Left forelimb (tissue), 1 donor: ENCODE measurements around the gene TBC1D8.

Experiments
- DNase-seq: peaks from one replicate; pipeline ENCODE4 v3.0.0-alpha.2; 2018; ENCODE audit warnings: low spot score

The TBC1D8 gene

DNA sequence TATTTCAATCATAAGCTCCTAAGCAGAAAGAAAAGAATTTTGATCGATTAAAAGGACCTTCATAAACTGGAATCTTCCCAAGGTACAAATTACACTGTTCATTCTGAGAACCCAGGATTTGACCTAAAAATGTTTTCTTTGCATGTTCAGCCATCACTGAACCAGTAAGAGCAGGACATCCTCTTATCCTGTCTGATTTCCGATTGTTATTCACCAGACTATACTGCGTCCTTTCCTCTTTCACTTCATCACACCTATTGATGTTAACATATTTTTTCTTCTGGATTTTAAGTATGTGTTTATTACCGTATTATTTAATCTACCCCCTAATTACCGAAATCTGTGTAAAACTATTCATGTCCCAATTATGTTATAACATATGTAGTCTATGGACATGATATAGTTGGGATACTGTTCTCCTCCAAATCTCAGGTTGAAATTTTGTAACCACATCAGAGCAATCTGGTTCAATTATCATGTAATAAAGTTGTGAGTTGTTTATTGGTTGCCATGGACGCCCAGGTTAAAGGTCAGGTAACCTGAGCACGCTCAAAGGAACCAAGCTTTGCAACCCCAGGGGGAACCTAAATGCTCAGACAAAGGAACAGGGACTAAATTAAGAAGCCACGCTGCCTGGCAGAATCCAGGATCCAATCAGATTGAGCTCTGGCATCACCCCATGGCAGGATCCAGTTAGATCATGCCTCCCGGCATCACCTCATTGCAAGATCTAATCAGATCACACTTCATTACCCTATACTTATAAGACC lies 11.6 kb upstream of the TBC1D8 start:
- no peak for DNase-seq

GRCh38 chr2:101161658-101162057 lies 10.5 kb upstream of the TBC1D8 start:
- no peak for DNase-seq

GRCh38 chr2:101160454-101160853 lies 9.3 kb upstream of the TBC1D8 start:
- DNase-seq = no peak

- DNase-seq = no peak
Observed at GRCh38 chr2:101159526-101159925, 8.3 kb upstream of the TBC1D8 start.

DNA sequence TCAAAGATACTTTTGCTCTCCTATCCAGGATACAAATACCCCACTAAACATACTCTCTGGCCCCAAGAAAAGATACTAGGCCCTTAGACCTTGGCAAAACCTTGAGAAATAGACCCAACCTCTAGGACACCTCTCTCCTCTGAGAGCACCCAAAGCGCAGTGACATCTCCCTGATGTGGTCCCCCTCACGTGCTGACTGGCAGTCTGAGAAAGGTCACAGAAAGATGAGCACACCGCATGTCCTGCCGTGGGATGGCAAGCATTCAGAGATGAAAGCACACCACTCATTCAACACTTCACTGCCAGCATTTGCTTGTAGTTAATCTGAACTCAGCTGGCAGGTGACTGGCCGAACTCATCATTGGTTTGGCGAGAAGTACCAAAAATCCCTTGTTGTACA lies 6.1 kb upstream of the TBC1D8 start:
- DNase-seq = no peak

DNA sequence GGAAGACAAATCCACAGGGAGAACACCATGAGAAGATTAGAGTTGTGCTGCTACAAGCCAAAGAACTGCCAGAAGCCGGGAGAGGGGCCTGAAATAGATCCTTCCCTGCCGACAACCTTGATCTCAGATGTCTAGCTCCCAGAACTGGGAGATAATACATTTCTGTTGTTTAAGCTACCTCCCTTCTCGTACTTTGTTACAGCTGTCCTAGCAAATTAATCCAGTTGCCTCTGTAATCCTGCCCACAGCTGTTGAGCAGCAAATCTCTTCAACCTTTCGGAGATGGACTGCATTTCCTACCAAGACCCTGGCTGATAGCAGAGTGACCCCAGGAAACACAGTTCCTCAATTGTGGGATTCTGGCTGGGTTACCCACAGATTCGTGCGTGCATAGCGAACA lies 2.6 kb upstream of the TBC1D8 start:
- no peak for DNase-seq

DNA sequence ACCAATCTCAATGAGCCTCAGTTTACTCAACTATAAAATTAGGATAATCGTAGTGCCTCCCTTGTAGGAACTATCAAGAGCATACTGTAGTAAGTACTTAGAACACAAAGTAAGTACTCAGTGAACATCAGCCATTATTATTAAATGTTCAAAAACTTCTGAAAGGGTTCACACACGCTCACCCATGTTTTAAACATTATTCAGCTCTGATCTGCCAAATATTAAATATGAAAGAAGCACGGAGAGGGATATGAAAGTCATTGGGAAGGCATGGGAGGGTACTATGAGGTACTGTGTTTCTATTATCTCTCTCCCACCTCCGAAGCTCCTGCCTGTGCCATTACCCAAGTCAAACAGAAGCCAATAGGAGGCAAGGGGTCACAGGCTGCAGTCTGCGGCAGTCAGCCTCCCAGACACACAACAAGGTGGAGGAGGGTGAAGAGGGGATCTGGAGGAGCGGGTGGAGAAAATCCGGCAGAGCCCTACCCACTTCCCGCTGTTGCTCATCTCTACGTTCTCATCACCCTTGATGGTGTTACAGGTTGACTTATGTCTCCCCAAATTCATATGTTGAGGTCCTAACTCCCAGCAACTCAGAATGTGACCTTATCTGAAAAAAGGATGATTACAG lies 2.0 kb upstream of the TBC1D8 start:
- no peak for DNase-seq

DNA sequence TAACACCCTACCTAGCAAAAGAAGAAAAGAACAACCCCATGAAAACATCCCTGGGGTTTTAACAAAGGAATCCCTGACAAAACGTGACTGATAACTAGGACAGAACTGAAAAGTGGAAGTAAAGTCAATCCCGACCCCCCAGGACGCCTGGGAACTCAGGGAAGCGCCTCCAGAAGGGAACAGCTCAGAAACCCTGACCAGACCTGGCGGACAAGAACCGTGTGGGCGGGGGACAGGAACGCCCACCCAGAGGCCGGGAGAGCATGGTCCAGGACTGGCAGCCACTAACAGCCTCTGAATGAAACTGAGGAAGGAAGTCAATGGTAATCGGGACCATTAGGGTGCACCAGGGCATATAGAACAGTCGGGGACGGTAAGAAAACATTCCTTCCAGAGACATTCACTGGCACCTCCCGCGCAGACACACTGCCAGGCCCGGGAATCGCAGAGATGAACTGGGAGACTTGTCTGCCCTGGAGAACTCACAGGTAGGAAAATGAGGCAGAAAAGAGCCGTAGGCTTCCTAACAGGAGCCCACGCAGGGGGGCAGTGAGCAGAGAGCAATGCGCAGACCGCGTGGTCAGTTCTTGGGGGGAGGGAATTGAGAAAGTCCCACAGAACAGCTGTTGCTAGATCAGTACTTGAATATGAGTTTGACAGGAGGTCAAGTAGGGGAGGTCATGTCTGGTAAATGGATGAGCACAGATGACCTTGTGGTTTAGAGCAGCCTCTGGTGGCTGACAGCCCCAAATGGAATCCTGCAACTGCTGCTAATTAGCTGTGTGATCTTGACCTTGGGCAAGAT lies 1.3 kb upstream of the TBC1D8 start:
- peak; percentile 69 for DNase-seq

- DNase-seq = no peak
Observed at GRCh38 chr2:101151859-101152271, 683 bp upstream of the TBC1D8 start.

DNA sequence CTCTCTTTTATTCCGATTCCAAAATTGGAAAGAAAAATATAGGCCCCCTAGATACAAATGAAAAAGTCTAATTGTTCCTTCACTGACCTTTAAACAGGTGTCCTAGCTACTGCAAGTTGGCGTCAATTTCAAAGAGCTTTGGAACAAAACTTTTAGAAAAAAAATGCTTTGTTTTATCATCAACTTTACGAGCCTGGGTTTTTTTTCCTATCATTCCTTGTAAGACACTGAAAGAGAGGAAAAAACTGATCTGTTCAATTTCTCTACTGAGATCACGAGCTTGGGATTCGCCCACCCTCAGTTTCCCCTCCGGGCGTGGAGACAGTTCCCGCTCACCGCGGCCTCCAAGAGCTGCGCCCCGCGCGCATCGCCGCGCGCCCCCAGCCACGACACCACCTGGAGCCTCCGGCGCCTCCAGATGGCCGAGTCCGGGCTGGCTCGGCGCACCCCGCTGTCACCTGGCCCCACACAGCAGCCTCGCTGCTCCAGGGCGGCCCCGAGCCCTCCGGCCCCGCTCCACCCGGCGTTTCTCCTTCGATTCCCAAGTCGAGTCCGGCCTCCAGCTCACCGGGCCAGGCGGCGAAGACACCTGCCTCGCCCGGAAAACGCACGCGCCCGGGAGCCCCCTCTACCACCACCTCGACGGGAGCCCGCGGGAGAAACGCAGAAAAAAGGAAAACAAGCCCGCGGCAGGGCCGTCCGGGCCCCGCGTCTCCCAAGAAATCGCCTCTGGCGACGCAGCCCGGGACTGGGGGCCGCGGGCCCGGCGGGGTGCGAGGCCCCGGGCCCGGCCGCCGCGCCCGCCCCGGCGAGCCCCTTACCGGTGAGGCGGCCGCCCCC lies 656 bp downstream of the TBC1D8 start:
- peak; percentile 70 for DNase-seq

DNA sequence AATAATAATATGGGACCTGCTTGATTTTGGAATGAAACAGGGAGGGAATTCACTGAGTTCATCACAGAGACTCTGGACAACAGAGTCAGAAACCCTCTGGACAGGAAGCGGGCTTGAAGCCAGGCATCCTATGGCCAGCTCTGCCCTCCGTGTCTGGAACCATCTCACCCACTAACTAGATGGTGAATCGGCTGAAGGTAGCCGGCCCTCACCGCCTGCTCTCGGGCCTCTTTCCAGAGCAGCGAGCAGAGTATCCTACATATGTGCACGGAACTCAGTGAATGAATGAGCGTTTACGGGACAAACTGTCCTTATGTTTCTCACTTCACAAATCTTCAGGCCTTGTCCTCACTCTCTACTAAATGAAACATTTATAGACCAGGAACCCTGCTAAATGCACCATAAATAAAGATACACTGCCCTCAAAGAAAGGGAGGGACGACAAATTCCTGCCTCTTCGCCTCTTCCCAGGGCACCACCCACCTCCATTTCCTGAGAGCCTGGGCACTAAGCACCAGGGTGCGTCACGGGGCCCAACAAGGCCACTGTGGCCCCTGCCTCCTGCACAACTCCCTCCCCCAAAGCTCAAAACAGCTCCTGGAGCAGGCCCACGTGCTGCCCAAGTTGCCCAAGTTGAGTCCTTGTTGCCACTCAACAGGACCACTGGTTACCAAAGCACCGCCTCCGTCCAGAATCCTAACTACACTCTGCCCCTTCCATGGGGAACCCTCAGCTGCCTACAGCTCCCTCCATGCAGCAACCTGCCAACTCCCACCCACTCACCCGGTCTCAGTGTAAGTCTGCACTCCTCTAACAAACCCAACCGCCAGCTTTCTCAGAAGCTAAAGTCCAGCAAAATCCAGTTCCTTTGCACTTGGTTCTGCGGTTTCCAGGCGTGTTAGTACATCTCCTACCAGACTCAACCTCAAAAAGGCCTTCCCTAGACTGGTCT lies 1.7 kb downstream of the TBC1D8 start:
- no peak for DNase-seq

DNA sequence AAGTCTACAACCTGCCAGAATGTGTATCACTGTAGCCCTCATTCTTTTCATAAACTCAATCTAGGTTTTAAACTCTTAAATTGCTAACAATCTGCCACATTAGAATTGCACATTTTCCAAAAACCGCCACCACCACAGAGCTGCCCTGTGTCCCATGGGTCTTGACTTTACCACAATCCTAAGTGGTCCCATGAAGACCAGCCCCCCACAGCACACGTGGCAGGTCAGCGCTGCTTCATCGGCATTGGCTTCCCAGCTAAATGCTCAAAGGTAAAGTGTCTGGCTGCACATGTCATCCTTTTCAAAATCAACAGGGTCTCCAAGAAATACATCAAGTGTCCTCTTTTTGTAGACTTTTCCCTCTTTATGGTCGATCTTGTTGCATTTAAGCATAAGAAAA lies 2.4 kb downstream of the TBC1D8 start:
- no peak for DNase-seq

DNA sequence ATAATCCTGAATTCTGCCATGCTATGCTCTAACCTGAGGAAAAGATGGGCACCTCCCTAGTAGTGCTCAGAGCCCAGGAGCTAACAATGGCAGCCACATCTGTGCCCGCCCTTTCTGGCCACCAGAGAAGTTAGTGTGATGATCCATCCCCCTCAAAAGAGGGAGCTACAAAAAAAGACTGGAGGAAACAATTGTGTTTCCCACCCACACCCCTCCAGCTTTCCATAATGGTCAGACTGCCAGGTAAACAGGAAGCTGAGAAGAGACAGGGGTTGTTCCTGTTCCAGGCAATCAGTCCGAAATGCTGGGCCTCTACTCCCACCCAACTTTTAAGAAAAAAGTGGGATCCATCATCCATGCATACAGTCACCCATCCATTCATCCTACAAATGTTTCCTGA lies 3.2 kb downstream of the TBC1D8 start:
- DNase-seq = no peak

DNA sequence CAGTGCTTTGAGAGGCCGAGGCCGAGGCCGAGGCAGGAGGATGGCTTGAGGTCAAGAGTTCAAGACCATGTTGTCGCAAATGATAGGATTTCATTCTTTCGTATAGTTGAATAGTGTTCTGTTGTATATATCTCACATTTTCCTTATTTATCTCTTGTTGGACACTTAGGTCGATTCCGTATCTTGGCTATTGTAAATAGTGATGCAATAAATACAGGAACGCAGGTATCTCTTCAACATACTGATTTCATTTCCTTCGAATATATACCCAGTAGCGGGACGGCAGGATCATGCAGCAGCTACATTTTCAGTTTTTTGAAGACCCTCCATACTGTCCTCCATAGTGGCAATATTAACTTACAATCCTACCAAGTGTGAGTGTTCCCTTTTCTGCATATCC lies 4.1 kb downstream of the TBC1D8 start:
- no peak for DNase-seq

- no peak for DNase-seq
Observed at GRCh38 chr2:101146535-101146934, 4.6 kb downstream of the TBC1D8 start.

GRCh38 chr2:101145406-101145805 lies 5.8 kb downstream of the TBC1D8 start:
- DNase-seq = no peak

- DNase-seq = no peak
Observed at GRCh38 chr2:101142163-101142562, 9.0 kb downstream of the TBC1D8 start.

DNA sequence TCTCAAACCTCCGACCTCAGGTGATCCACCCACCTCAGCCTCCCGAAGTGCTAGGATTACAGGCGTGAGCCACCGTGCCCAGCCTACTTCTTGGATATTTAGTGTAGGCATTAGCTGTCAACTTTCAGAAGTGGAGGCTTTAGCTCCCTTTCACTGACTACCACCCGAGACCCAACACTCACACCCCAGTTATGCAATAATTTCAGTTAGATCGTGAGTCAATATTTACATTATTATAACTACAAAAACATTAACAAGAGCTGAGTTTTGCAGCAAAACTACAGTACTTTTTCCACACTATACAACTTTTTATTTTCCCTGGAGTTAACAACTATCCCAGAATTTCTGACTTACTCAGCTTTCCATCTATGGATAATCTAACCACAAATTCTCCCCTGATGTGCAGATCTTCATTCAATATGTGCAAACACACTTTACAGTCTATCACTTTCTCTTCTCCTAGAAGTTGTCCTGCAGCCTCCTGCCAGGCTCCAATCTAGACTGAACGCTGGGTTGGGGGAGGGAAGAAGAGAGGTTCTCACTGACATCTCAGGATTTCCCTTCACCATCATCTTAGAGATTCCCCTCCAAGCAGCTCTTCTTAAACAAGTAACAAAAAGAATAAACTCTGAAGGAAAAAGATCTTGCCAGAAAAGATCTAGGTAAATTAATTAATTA lies 10.1 kb downstream of the TBC1D8 start:
- DNase-seq = no peak

GRCh38 chr2:101140237-101140636 lies 10.9 kb downstream of the TBC1D8 start:
- no peak for DNase-seq

- DNase-seq = no peak
Observed at GRCh38 chr2:101139495-101139894, 11.7 kb downstream of the TBC1D8 start.
